ENCODE data around the gene CARD14.

CARD14 gene

DNA sequence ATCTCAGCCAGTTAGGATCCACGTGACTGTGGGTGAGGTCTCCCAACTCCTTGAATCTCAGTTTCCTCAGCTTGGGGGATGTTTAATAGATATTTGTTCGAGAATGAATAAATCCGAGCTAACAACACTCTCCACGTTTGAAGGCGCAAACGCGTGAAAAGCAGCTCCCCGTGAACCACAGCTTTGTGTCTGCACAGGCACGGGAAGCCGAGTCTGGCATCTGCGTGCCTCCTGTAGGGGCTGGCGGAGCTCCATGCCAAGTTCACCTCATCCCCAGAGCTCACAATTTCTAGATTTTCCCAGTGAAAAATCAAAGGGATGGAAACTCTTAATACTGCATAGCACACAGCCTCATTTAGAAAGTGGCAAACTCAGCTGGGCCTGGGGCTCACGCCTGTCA, 36.0 kb downstream of the CARD14 start:
- no peak for DNase-seq (ENCODE audit: extremely low spot score, insufficient read length, low read depth)
- FAIRE-seq: no peak

GRCh38 chr17:80208050-80208449, 38.2 kb downstream of the CARD14 start:
- DNase-seq (ENCODE audit: extremely low spot score, insufficient read length, low read depth): no peak
- no peak for FAIRE-seq

- FAIRE-seq (no peak), DNase-seq (ENCODE audit: extremely low spot score, insufficient read length, low read depth) (no peak)
Measured at GRCh38 chr17:80209765-80210164, 39.9 kb downstream of the CARD14 start.

- DNase-seq (ENCODE audit: extremely low spot score, insufficient read length, low read depth) (no peak), FAIRE-seq (no peak)
Measured at GRCh38 chr17:80210348-80211108, 40.7 kb downstream of the CARD14 start.

- DNase-seq (ENCODE audit: extremely low spot score, insufficient read length, low read depth): no peak
- no peak for FAIRE-seq
Measured at GRCh38 chr17:80212109-80212508, 42.3 kb downstream of the CARD14 start.

DNA sequence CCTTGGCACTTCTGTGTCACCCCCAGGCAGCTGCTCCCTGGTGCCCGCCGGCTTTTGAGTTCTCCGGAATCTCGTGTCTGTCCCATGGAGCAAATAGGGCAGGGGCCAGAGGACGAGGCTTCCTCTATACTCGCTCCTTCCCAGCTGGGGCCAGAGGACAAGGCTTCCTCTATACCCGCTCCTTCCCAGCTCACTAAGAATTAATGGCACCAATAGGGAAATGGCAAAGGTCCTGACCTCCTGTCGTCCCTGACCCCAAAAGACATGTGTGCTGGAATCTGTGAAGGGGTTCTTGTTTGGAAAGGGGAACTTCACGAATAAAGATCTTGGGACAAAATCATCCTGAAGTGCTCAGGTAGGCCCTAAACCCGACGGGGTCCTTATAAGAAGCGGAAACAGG, 42.7 kb downstream of the CARD14 start:
- DNase-seq (ENCODE audit: extremely low spot score, insufficient read length, low read depth) (no peak), FAIRE-seq (no peak)

DNA sequence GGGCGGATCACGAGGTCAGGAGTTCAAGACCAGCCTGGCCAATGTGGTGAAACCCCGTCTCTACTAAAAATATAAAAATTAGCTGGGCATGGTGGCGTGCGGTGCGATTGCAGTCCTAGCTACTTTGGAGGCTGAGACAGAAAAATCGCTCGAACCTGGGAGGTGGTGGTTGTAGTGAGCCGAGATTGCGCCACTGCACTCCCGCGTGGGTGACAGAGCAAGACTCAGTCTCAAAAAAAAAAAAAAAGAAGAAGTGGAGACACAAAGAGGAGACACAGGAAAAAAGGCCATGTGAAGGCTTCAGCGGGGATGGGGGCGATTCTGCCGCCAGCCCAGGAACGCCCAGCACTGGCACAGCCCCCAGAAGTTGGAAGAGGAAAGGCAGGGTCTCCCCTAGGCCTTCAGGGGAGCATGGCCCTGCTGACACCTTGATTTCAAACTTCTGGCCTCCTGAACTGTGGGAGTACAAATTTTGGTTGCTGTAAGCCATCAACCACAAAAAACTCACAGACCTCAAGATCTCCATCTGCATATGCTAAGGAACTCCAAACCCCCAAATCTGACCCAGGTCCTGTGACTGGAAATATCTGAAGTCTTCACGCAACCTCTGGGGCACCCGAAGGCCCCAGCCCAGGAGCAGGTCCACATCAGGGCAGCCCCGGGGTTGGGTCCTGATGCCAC, 43.3 kb downstream of the CARD14 start:
- no peak for FAIRE-seq
- DNase-seq (ENCODE audit: extremely low spot score, insufficient read length, low read depth): no peak

DNA sequence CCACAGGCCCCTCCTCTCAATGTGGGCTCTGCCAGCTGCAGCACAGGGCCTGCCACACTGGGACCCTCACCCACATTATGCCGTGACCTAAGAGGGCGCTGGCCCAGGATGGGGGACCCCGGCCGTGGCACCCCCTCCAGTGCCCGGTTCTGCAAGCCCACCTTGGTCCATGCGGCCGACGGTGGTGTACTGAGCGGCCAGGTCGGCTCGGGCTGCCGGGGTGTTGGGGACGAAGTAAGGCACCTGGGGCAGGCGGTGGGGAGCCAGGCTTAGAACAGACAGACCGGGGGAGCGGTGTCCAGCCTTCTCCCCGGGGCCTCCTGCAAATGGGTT, 43.8 kb downstream of the CARD14 start:
- no peak for FAIRE-seq

DNA sequence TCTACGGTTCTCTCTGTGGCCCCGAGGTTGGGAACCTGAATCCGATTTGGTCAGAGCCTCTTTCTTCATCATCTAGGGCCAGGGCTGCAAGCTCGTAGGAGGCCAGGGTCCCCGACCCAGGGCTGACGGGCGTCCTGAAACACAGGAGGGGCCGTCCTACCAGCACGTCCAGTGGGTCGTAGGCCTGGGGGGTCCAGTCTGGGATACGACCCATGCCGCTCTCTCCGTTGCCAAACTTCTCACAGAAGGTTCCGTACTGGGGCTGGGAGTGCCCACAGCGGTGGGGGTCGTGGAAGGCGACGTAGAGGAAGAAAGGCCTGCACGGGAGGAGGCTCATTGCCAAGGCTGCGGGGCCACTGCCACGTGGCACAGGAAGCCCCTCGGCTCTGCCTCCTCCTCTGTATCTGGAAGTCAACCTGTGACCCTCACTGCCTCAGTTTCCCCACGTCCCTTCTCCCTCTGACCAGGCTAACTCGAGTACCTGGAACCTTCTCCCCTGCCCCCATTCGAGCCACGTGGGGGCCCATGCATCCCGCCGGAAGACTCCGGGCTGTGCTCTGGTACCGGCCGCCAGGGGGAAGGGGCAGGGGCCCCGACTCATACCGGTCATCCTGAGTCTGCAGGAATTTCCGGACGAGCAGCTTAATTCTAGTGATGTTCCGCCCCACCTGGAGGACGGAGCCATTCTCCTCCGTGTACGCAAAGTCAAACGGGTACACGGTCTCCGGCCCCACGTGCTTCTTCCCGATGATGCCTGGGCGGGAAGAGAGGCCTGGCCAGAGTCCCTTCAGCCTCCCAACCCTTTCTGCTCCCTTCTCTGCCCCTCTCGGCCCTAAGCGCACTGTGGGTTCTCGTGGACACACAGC, 44.4 kb downstream of the CARD14 start:
- DNase-seq (ENCODE audit: extremely low spot score, insufficient read length, low read depth) (no peak), FAIRE-seq (no peak)

More for the DNA sequence above, 43.8 kb downstream of the CARD14 start:
- no peak for DNase-seq (ENCODE audit: extremely low spot score, insufficient read length, low read depth)

DNA sequence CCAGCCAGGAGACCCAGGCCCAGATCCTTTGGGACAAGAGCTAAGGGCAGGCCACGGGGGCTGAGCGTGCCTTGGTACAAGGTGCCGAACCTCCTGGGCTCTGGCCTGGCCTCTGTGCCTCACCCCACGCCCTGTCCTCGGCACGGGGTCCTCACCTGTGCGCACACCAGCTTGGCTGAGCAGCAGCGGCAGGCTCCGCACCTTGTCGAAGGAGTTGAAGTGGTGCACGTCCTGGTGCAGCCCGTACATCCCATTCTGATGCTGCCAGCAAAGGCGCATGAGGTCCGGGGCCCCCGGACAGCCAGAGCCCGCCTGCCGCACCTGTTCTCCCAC, 45.0 kb downstream of the CARD14 start:
- no peak for DNase-seq (ENCODE audit: extremely low spot score, insufficient read length, low read depth)
- no peak for FAIRE-seq

DNA sequence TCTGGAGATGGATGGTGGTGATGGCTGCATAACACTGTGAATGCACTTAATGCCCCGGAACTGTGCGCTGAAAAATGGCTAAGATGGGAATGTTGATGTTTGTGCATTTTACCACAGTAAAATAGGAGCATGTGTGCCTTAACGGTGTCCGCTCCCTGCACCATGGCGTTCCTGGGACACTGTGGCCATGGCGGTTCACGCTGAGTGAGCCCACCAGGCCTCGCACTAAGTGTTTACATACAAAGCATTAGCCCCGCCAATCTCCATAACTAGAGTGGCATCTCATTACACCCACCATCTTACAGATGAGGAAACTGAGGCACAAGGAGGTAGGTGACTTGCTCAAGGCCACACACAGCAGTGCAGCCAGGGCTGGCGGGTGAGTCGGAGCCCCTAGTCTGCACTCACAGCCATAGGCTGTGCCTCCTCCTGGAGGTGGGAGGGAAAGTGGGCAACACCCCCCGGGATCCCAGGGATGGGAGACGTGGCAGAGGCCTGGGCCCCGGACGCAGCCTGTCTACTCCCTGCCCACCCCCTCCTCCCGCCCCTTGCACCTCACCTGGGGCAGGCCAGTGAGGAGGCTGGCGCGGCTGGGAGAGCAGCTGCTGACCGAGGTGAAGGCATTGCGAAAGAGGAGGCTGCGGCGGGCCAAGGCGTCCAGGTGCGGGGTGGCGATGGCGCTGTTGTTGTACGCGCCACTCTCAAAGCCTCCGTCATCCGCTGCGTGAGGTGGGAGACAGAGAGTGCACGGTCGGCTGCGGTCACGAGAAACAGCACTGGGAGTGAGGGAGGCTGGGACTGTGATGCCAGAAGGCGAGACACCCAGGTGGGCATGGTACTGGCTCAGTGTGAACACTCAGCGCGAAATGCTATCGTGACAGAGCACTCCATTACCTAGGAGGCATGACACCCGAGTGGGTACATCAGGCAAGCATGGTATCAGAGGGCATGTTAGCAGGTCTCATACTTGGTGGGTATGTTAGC, 46.9 kb downstream of the CARD14 start:
- no peak for FAIRE-seq

DNA sequence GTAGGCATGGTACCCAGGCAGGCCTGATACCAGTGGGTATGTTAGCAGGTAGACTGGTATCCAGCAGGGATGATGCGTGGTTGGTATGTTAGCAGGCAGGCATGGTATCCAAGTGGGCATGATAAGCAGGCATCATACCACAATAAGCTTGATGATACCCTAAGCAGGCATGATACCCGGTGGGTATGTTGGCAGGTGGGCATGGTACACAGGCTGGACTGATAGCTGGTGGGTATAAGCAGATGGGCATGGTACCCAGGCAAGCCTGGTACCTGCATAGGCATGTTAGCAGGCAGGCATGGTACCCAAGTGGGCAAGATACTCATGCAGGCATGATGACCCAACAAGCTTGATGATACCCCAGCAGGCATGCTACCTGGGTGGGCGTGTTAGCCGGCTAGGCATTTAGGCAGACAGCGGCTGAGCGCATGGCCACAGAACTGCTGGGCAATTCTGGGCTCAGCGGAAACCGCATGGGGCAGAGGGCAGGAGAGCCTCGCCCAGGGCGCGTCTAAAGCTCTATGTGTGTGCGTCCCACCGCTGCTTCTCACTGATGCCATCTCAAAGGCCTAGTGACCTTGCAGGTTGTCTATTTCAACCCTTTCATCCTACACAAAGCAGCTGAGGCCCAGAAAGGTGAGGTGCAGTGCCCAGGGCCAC, 48.0 kb downstream of the CARD14 start:
- FAIRE-seq: no peak
- DNase-seq (ENCODE audit: extremely low spot score, insufficient read length, low read depth): no peak

More for the DNA sequence above, 46.9 kb downstream of the CARD14 start:
- no peak for DNase-seq (ENCODE audit: extremely low spot score, insufficient read length, low read depth)

DNA sequence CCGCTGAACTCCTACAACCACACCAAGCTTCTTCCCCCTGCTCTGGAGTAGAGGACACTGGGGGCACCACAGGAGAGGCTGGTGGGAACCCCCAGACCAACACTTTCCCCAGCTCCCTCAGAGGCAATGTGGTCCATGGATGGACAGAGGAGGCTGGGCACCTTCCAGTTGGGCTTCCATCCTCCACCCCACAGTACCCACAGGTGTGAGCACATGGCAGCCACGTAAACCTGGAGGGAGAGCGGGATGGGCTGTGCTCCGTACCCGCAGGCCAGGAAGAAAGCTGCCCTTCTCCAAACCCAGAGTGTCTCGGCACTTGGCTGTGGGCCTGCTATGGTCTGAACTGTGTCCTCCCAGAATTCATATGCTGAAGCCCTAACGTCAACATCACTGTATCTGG, 48.6 kb downstream of the CARD14 start:
- no peak for FAIRE-seq
- DNase-seq (ENCODE audit: extremely low spot score, insufficient read length, low read depth): no peak

DNA sequence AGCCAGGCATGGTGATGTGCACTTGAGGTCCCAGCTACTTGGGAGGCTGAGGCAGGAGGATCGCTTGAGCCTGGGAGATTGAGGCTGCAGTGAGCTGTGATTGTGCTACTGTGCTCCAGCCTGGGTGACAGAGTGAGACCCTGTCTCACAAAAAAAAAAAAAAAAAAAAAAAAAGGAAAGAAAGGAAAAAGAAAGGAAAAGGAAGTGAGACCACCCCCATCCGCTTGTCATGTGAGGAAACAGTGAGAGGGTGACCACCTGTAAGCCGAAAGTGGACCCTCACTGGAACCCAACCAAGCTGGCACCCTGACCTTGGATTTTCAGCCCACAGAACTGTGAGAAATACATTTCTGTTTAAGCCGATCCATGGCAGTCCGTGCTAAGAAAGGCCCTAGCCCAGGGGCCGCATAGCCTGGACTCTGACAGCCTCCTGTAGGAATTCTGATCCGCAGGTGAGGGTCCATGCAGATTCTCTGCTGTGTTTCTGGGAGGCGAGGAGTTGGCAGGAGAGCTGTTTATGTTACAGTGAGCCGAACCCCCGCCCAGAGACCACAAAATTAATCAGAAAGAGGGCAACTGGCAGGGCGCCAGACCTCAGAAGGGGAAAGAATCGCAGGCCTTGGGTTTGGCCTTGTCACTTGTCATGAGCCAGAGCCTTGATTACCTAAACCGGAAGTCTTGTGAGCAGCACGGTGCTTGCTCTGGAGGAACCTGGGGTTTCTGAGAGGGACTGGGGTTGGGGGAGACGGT, 49.4 kb downstream of the CARD14 start:
- DNase-seq (ENCODE audit: extremely low spot score, insufficient read length, low read depth) (peak; percentile 73), FAIRE-seq (peak; percentile 96)

DNA sequence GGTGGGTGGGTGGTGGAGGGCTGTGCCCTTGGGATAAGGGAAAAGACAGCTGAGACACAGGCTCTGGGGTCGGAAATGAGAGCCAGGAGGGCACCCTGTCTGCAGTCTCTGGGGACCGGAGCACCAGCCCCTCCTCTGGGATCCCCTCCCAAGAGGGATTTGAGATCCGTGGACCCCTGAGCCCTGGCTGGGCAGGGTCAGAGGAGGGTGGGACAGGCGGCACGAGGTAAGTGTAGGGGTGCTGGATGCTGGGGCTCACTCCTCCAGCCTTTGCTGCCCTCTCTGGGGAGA, 49.9 kb downstream of the CARD14 start:
- FAIRE-seq: no peak
- no peak for DNase-seq (ENCODE audit: extremely low spot score, insufficient read length, low read depth)

DNA sequence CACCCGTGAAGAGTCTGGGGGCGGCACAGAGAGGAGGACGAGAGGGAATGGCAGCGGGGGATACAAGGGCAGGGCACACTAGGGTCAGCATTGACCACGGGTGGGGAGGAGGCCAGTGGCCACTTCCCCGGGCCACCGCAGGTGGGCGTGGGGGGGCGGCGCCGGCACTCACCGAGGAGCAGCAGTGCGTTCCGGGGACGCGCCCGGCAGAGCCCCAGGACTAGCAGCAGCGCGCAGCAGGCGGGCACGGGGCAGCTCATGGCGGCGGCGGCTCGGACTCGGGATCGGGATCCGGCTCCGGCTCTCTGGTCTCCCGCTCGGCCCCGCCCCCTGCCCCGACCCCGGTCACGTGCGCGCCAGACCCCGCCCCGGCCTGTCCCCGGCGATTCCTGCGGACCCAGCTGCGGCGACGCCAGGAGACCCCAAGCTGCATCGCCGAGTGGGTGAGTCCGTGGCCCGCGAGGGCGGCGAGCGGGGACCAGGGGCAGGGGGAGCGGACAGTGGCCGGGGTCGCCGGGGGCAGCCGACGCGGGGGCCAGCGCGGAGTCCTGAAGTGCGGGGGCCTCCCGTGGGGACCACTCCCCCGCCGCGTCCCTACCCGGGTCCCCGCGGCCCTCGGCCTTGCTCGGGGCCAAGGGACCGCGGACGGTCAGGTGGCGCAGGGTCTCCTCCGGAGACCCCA, 50.4 kb downstream of the CARD14 start, which contains the start of the genes SGSH and SLC26A11:
Gene SGSH (minus strand): TSS at position 280 of the 682 bp plus-strand sequence. CDS start 20 bp downstream, at position 260.
Gene SLC26A11 (plus strand): TSS at position 374 of the 682 bp plus-strand sequence. CDS start 1,134 bp downstream, outside the sequence.
- peak; percentile 69 for DNase-seq (ENCODE audit: extremely low spot score, insufficient read length, low read depth)
- no peak for FAIRE-seq

DNA sequence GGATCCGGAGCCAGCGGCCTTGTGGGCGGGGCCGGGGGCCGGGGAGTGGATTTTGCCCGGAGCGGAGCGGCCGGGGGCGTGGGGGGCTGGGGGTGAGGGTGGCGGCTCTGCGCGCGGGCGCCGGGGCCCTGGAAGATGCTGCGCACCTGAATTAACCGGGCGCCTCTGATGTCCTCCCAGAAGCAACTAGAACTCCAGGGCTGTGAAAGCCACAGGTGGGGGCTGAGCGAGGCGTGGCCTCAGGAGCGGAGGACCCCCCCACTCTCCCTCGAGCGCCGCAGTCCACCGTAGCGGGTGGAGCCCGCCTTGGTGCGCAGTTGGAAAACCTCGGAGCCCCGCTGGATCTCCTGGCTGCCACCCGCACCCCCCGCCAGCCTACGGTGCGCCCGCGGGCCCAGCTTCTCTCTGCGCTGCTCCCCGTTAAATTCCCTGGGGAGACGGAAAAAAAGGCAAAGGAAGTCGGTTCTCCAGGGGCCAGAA, 50.9 kb downstream of the CARD14 start:
- DNase-seq (ENCODE audit: extremely low spot score, insufficient read length, low read depth) (no peak), FAIRE-seq (no peak)

All from GM18507 (cell line).